ENCODE data around the gene YKT6. TPM values are rescaled to one million over a fixed set of nuclear protein-coding genes. Genes with fewer than 3 reads are reported as not detected.

The YKT6 gene
- total RNA-seq, 4 donors from 2014 or later, result 36.2 to 54.6 (median 43.6) TPM

DNA sequence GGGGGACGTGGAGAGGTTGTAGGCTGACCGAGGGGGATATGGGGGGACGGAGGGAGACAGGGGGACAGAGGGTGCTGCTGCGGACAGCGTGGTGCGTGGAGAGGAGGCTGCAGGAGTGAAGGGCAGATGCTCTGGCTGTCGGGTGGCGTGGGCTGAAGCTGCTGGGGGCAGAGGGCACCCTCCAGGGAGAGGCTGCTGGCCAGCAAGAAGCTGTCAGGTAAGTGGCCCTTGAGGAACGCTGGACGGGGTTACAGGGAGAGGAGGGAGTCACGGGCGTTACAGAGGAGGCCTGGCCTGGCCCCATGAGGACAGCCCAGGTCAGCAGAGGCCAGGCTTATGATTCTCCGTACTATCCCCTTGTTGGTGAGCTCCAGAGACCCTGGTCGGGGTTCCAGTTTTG, 27.1 kb downstream of the YKT6 start:
- no peak for DNase-seq (ENCODE audit: low spot score in 2 of 2)
- H3K9me3 ChIP-seq, result no peaks in the 10 kb centered on the region
- no peak overlapping the region for H3K4me3 ChIP-seq
- H3K36me3 ChIP-seq, result no peaks in the 10 kb centered on the region
- H3K4me1 ChIP-seq, result no peaks in the 10 kb centered on the region
- peaks cover 0 to 21% of the 10 kb centered on the region in 2 donors for H3K27me3 ChIP-seq
- TF ChIP-seq, protein P1, sequence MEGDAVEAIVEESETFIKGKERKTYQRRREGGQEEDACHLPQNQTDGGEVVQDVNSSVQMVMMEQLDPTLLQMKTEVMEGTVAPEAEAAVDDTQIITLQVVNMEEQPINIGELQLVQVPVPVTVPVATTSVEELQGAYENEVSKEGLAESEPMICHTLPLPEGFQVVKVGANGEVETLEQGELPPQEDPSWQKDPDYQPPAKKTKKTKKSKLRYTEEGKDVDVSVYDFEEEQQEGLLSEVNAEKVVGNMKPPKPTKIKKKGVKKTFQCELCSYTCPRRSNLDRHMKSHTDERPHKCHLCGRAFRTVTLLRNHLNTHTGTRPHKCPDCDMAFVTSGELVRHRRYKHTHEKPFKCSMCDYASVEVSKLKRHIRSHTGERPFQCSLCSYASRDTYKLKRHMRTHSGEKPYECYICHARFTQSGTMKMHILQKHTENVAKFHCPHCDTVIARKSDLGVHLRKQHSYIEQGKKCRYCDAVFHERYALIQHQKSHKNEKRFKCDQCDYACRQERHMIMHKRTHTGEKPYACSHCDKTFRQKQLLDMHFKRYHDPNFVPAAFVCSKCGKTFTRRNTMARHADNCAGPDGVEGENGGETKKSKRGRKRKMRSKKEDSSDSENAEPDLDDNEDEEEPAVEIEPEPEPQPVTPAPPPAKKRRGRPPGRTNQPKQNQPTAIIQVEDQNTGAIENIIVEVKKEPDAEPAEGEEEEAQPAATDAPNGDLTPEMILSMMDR (IDR thresholded peaks at IDR 0.05), result no peak
- TF ChIP-seq POLR2A (IDR thresholded peaks at IDR 0.05) (no peak), EP300 (IDR thresholded peaks at IDR 0.05) (no peak)
- WGBS, 2 donors, result 63 to 64% methylated on average over 14 of the region's 14 CpGs
- H3K27ac ChIP-seq, result no peak overlapping the region

DNA sequence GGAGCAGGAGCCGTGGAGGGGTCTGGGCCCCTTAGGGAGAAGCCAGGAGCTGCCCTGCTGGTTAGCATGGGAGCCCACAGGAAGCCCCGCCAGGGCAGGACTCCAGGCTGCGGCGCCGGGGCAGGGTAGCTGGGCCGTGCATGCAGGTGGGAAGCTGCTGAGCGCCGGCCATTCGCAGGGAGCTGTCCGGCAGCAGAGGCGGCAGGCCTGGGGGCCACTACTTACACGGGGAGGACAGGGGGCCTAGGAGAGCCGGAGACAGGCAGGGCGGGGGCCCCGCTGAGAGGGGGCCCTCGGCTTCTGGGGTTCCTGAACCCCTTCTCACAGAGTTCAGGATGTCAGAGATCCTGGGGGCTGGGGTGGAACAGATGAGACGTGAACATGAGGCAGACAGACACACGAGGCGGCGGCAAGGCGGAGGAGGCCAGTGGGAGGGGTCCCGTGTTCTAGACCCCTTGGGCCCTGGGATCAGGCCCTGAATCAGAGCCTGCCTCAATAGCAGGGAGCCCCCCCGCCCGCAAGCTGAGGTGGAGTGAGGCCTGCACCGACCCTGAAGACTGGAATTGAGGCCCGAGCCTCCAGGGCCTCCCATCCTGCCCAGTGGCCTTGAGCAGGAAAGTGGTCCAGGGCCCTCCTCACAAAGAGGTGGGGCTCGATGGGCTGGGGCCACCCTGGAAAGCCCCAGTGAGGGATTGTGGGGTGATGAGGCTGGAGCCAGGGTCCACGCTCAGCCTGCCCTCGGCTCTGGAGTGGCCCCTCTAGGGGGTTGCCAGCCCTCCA, 28.0 kb downstream of the YKT6 start:
- H3K4me1 ChIP-seq, result no peaks in the 10 kb centered on the region
- WGBS, 2 donors, result 71 to 80% methylated on average over 24 to 26 of the region's 29 CpGs
- no peak overlapping the region for H3K27ac ChIP-seq
- no peak for TF ChIP-seq EP300 (IDR thresholded peaks at IDR 0.05)
- TF ChIP-seq, protein P1 (IDR thresholded peaks at IDR 0.05), result no peak
- no peak for TF ChIP-seq POLR2A (IDR thresholded peaks at IDR 0.05)
- no peak overlapping the region for H3K4me3 ChIP-seq
- no peak for DNase-seq (ENCODE audit: low spot score in 2 of 2)
- no peaks in the 10 kb centered on the region for H3K36me3 ChIP-seq
- no peaks in the 10 kb centered on the region for H3K9me3 ChIP-seq
- peaks cover 0 to 21% of the 10 kb centered on the region in 2 donors for H3K27me3 ChIP-seq

- no peak overlapping the region for H3K27ac ChIP-seq
- 65 to 69% methylated on average over 6 to 10 of the region's 11 CpGs for WGBS, 2 donors
- H3K4me1 ChIP-seq, result no peaks in the 10 kb centered on the region
- DNase-seq (ENCODE audit: low spot score in 2 of 2), result no peak
- H3K36me3 ChIP-seq, result no peaks in the 10 kb centered on the region
- no peaks in the 10 kb centered on the region for H3K9me3 ChIP-seq
- H3K27me3 ChIP-seq, result peaks cover 0 to 19% of the 10 kb centered on the region in 2 donors
- no peak overlapping the region for H3K4me3 ChIP-seq
- TF ChIP-seq EP300 (IDR thresholded peaks at IDR 0.05) (no peak), POLR2A (IDR thresholded peaks at IDR 0.05) (no peak)
- TF ChIP-seq, protein P1 (IDR thresholded peaks at IDR 0.05), result no peak
Measured at GRCh38 chr7:44229546-44230105, 28.8 kb downstream of the YKT6 start.

- no peak for DNase-seq (ENCODE audit: low spot score in 2 of 2)
- no peaks in the 10 kb centered on the region for H3K4me1 ChIP-seq
- H3K4me3 ChIP-seq, result no peak overlapping the region
- TF ChIP-seq, protein P1 (IDR thresholded peaks at IDR 0.05), result no peak
- TF ChIP-seq EP300 (IDR thresholded peaks at IDR 0.05), result no peak
- no peak for TF ChIP-seq POLR2A (IDR thresholded peaks at IDR 0.05)
- 66 to 71% methylated on average over 6 to 7 of the region's 7 CpGs for WGBS, 2 donors
- no peak overlapping the region for H3K27ac ChIP-seq
- no peaks in the 10 kb centered on the region for H3K9me3 ChIP-seq
- peaks cover 0 to 12% of the 10 kb centered on the region in 2 donors for H3K27me3 ChIP-seq
- H3K36me3 ChIP-seq, result no peaks in the 10 kb centered on the region
Measured at GRCh38 chr7:44230286-44230685, 29.5 kb downstream of the YKT6 start.

DNA sequence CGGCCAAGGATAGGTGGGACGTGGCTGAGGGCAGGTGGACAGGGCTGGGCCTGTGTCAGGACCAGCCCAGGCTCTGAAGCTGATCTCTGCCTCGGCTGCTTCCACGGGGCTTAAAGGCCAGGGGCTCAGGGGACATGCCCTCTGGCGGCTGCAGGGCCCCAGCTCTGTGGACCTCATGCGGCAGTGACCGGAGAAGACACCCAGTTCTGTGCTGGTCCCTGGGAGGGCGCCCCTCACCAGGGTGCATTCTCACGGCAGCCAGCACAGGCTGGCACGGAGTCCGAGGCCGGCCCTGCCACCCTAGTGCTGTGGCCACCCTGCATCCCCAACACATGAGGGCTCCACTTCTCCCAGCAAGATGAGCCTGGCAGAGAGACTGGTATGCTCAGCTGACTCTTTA, 30.3 kb downstream of the YKT6 start:
- TF ChIP-seq POLR2A (IDR thresholded peaks at IDR 0.05) (no peak), EP300 (IDR thresholded peaks at IDR 0.05) (no peak)
- TF ChIP-seq, protein P1 (IDR thresholded peaks at IDR 0.05), result no peak
- H3K4me3 ChIP-seq, result no peak overlapping the region
- no peak for DNase-seq (ENCODE audit: low spot score in 2 of 2)
- H3K27ac ChIP-seq, result peak overlapping the region in 1 of 4 donors; percentile 22
- no peaks in the 10 kb centered on the region for H3K9me3 ChIP-seq
- H3K4me1 ChIP-seq, result no peaks in the 10 kb centered on the region
- no peaks in the 10 kb centered on the region for H3K36me3 ChIP-seq
- H3K27me3 ChIP-seq, result peaks cover 0 to 4% of the 10 kb centered on the region in 2 donors
- 77 to 82% methylated on average over 10 to 11 of the region's 12 CpGs for WGBS, 2 donors

Data from tibial nerve (tissue), 4 donors.